HG02938 (cell line): ENCODE results near the gene CASP8.

ENCODE experiments used
- ATAC-seq: cut with Tn5 transposase; IDR thresholded peaks from one replicate; pipeline ENCODE4 v1.9.1; 2021; ENCODE audit warnings: mild to moderate bottlenecking, moderate library complexity; ENCODE audit not compliant: unreplicated experiment

The CASP8 gene

GRCh38 chr2:201260302-201260800 lies at the start of gene CASP8:
TSS of gene CASP8 (plus strand) at chr2:201260536. CDS start at chr2:201266487, 5,951 bp downstream.
- ATAC-seq = no peak

- no peak for ATAC-seq
Observed at GRCh38 chr2:201215963-201216362, 44.4 kb upstream of the CASP8 start.

GRCh38 chr2:201216918-201217317 lies 43.4 kb upstream of the CASP8 start:
- ATAC-seq = no peak

GRCh38 chr2:201218780-201219179 lies 41.6 kb upstream of the CASP8 start:
- no peak for ATAC-seq

GRCh38 chr2:201219328-201220096 lies 40.8 kb upstream of the CASP8 start:
- no peak for ATAC-seq

GRCh38 chr2:201220102-201220570 lies 40.2 kb upstream of the CASP8 start:
- no peak for ATAC-seq

GRCh38 chr2:201223089-201224073 lies 37.0 kb upstream of the CASP8 start:
- peak; percentile 91 for ATAC-seq

- no peak for ATAC-seq
Observed at GRCh38 chr2:201228271-201228911, 31.9 kb upstream of the CASP8 start.

GRCh38 chr2:201228912-201229290 lies 31.4 kb upstream of the CASP8 start:
- no peak for ATAC-seq

- ATAC-seq = peak; percentile 36
Observed at GRCh38 chr2:201231781-201232466, 28.4 kb upstream of the CASP8 start.

GRCh38 chr2:201232467-201232815 lies 27.9 kb upstream of the CASP8 start:
- ATAC-seq = no peak

- ATAC-seq = peak; percentile 90
Observed at GRCh38 chr2:201233192-201233811, 27.0 kb upstream of the CASP8 start.

GRCh38 chr2:201233812-201234662 lies 26.3 kb upstream of the CASP8 start:
- ATAC-seq = peak; percentile 18

GRCh38 chr2:201234663-201235135 lies 25.6 kb upstream of the CASP8 start:
- no peak for ATAC-seq

GRCh38 chr2:201235860-201236811 lies 24.2 kb upstream of the CASP8 start:
- ATAC-seq = no peak

GRCh38 chr2:201237486-201238123 lies 22.7 kb upstream of the CASP8 start:
- ATAC-seq = no peak
